22Rv1 (cell line): ENCODE results near the gene RPN1.

Experiments
- CTCF ChIP-seq: fragments of 450-650 bp; IDR thresholded peaks from 2 replicates; pipeline ENCODE4 v1.5.1; 2017; ENCODE audit warnings: mild to moderate bottlenecking
- ZFX ChIP-seq: fragments of 450-650 bp; IDR thresholded peaks from 2 replicates; pipeline ENCODE4 v1.6.1; 2017; ENCODE audit warnings: antibody characterized with exemption, borderline replicate concordance

- TF ChIP-seq CTCF (no peak), ZFX (no peak)
Measured at GRCh38 chr3:128573160-128573559, 77.5 kb downstream of the RPN1 start.
